GM18507 (cell line): ENCODE results near the gene ERG.

Source experiments
- DNase-seq: peaks from one replicate; pipeline ENCODE4 v3.0.0; 2011; ENCODE audit warnings: low read depth; ENCODE audit not compliant: insufficient read length; ENCODE audit errors: extremely low spot score
- FAIRE-seq: peaks from 2 replicates; lab custom pipeline; 2011; peaks lifted over from hg19 to GRCh38; lab: Jason Lieb, UNC

Gene ERG

DNA sequence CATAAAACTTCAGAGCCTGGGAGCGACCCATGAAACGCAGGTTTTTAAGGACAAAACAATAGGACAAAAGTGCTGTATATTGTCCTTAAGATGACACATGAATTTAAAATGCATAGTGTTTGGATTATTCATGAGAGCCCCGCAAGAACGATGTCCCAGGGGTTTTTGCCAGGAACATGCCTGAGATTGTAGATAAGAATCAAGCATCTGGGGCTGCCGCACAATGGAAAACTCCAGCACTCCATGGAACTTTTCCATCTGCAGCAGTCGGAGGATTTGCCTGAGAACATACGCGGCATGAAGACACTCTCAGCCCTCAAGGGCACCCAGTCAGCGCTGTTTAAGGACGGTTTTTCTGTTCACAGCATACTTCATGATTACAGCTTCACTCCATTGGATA lies 5.3 kb upstream of the ERG start:
- DNase-seq = no peak
- FAIRE-seq = no peak

DNA sequence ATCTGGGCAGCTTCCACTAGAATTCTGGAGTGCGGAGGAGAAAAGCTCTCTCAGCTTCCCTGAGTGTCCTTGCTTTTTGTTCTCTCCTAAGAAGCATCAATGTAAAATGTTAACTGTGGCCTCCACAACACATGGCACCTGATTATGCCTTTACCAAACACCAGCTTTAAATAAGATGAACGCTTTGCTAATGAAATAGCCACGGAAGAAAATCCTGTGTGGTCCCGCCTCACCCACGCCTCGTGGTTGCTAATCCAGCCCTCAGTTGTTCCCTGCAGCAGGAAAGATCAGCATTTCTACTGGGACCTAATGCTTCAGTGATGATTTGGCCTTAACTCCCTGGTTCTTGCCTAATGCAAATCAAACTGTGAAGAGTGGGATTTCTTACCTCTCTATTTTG lies 1.8 kb upstream of the ERG start:
- no peak for FAIRE-seq
- DNase-seq = no peak

DNA sequence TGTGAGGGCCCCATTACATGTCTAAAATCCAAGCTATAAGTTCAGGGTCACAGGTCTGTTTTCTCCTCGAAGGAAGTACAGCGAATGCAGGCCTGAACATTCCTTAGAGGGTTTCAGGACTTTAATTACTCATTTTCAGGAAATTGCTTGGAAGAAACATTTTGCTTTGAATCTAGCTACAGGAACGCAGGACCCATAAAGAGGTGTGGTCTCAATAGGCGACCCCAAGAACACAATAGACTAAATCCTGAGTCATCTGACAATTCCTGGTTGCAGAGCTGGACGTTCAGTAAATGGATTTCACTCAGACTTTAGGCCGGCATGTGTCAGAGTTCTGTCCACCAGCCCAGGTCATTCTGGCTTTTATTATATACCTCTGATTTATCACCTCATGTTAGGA lies 1.0 kb upstream of the ERG start:
- no peak for DNase-seq
- no peak for FAIRE-seq

DNA sequence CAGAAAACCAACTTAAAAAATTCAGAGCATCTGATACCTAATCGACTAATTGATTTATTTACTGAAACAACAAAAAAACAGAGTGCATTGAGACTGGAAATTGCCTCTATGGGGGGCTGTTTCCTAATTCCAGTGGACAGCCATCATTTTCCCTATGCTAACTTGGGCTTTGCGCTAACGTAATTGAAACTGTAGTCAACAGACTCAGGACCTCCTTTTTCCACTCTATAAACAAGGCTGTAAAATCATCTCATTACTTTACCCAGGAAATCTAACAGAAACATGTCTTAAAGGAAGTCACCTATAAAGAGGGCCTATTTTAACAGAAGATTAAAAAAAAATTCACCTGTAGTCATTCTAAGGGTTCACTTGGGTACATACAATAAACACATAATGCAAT lies 2.1 kb downstream of the ERG start:
- FAIRE-seq (no peak), DNase-seq (no peak)

DNA sequence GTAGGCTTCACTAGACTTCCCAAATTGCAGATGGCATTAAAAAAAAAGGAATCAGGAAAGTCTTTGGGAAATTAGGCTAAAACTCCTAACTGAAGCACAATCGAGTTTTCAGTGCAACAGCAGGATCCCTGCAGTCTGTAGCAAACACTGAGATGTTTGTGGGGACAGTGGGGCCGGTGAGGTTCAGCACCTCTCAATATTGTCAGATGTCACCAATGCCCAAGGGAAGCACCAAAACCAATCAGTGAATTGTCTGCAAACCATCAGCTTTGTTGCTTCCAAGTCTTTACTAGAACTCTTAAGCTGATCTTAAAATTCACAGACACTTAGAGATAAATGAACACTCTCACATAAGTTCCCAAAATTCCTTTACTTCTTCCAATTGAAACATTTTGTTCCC lies 2.6 kb downstream of the ERG start:
- FAIRE-seq (no peak), DNase-seq (no peak)

DNA sequence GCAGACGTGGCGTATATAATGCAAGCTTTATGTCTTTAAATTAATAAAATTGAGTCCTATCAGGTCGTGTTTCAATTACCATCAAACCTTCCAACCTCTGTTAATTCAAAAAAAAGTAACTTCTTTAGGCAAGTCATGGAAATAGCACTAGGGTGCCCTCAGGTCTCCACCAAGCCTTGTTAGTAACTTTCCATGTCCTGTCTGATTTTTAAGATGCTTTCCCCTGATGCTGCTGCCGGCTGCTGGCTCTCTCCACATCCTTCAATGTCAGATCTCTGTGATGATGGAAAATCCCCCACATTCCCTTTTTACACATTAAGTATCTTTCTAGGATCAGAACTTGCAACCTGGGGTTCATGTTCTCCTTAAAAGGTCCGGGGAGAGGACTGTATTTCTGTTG lies 3.0 kb downstream of the ERG start:
- no peak for FAIRE-seq

DNA sequence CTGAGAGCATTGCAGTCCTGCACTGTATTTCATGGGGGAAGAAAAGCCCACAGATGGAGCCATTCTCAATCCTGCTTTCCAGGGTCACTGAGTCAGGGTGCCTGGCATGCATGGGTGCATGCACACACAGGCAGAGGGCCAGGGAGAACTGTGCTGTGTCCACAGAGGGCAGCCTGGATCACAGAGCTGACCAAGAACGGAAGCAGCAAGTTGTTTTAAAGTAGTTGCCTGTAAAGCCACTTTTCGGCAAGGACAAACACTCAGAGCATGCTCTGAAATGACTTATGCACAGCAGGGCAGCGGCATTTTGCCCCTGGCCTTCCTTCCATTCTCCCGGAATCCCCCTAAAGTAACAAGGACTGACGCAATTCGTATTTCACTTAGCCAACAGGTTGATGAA lies 3.6 kb downstream of the ERG start:
- DNase-seq (no peak), FAIRE-seq (no peak)

More for the DNA sequence above, 3.0 kb downstream of the ERG start:
- no peak for DNase-seq

DNA sequence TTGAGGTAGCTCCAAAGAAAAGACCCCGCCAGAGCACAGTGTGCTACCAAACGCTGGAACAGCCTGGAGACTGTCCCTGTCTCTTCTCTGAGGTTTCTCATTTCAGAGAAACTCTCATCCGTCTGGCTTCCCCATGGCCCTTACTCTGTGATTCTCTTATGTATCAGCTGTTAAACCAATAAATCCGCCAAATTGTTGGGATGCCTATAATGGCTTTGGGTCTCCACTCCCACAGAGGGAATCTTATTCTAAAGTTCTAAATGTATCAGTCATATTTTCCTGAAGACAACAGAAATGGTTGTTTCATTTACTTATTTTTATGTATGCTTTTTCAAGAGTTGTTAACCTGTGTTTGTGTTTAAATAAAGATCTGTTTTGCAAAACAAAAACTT lies 4.0 kb downstream of the ERG start:
- FAIRE-seq = no peak
- DNase-seq = no peak

DNA sequence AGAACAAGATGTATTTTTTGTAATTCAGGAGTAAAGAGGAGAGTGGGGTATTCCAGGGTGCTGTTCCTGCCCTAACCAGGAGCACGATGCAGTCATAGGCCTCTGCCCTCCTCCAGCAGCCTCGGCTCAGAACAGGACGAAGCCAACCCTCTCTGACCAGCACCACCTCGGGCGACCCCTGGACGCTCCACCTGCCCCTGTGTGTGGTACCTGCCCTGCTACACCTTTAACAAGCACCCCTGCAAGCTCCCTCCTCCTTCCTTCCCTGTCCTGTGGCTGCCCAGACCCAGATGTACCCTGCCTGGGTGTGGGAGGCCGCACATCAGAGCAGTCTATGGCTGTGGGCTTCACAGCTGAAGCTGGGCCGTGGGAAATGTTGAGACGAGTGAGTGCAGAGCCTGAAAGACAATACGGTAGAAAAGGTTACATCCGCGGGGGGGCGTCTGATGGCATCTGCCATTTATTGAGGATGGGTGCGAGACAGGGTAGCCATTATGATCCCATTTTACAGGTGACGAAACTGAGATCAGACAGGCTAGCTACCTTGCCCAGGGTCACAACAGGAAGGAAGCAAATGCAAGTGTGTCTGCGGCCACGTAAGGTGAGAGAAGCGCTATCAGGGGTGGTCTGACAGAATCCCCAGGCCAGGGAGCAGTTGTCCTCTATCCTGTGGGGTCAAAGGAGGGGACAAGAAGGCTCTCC lies 4.6 kb downstream of the ERG start:
- no peak for DNase-seq
- no peak for FAIRE-seq

DNA sequence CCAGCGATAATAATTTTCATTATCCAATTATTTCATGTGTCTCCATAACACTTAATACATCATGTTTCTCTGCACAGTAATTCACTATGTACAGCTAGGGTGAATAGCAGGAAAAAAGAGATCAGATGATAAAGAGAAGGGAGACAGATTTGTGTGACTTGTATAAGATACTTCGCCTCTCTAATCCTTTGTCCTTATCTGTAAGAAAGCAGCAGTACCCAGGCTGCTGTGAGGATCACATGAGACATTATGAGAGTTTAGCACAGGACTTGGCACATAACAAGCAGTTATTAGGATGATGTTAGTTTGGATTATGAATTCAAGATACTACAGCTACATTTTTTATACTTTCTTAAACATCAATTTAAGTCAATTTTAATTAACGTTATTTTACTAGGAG lies 6.3 kb downstream of the ERG start:
- DNase-seq (no peak), FAIRE-seq (no peak)

DNA sequence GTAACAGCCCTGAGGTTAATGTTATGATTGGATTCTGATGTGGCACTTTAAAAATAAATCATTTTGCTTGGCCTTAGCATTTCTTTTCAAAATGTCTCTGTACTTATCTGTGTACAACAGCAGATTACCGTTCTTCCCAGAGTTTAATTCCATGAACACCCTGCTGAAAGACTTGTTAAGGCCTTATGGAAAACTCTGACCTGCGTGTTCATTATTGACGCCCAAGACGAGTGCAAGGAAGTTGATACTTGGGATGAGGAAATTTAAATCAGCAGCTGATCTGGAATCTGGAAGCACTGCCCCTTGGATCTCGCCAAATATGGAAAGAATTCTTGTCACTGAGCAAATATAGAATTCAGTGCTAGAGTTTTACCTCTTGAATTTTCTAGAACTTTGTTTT lies 6.7 kb downstream of the ERG start:
- DNase-seq (no peak), FAIRE-seq (no peak)

DNA sequence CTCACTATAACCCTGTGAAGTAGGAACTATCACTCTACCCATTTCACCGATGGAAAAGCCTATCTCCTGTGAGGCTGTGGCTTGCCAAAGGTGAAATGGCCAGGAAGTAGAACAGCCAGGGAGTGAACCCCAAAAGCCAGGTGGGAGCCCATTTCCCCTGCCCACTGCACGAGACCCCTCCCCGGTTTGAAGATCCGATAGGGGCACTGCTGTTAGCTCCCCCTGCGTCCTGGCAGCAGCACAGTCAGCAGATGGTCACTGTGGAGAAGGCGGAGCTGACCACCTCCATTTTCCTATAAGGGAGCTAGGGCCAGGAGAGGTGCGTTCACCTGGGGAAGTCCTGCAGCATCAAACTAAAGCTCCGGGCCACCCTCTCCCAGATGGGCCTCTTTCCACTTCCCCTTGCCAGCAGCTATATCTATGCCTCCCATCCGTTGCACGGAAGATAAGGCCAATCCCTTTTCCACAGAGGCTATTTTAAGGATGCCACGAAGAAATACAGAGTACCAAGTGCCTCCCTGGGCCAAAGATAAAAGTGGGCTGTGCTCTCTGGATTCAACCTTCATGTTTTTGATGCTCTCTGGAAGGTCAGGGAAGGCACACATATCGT lies 7.8 kb downstream of the ERG start:
- no peak for FAIRE-seq
- DNase-seq = no peak

DNA sequence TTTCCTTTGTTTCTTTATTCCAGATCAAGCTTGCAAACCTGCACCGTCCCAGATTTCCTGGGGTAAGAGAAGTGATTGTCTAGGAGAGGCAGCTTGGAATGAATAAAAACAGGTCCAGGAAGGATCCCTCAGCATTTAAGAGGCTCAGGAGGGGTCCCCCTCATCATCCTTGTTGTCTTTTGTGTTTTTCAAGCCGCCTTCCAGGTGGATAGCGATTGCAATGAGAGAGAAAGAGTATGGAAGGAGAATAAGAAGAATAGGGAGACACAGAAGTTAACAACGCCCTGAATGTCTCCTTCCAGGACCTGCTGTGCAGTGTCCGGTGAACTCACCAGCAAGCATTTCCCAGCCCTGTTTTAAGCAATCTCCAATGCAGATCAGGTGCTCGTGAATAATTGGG lies 8.5 kb downstream of the ERG start:
- FAIRE-seq (no peak), DNase-seq (no peak)

DNA sequence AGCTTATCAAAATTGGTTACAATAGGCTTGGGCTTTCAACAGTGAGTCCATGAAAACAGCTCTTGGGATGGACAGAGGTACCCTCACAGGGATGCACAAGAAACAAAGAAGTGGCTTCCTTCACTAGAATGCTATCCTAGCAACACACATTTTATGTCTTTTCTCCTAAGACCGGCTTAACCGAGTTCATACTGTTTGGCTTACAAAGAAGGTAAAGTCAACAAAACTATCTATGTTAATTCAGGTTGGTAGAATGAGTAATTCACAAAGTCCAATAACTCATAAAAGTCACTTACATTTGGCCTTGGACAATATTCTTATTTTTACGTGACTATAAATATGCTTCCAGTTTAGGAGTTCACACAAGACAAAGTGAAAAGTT lies 9.0 kb downstream of the ERG start:
- no peak for FAIRE-seq
- no peak for DNase-seq

DNA sequence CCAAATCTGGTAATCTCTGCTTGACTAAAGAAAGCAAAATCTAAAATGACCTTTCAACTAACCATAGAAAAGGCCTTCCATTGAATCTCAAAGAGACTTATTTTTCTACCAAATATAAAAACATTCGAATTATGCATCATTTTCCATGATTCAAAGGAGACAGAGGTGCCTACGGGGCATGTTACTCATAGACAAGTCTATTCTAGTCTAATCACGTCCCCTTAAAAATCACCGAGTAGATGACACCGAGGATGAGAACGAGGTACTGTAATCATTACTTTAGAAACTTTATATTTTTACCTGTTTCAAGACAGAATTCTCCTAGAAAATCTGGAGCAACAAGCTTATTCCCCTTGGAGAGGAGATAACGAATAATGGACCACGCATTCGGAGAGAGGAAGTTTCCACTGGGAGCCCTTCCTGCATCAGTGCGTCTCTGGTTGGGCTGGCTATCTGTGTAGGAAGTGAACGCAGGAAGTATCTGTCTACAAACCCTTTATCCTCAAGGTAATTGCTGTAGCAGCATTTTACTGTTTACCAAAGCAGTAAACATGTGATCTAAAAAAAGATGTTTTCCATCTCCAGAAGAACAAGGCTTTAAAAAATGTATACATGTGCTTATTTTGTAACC lies 9.5 kb downstream of the ERG start:
- no peak for DNase-seq
- FAIRE-seq = no peak

DNA sequence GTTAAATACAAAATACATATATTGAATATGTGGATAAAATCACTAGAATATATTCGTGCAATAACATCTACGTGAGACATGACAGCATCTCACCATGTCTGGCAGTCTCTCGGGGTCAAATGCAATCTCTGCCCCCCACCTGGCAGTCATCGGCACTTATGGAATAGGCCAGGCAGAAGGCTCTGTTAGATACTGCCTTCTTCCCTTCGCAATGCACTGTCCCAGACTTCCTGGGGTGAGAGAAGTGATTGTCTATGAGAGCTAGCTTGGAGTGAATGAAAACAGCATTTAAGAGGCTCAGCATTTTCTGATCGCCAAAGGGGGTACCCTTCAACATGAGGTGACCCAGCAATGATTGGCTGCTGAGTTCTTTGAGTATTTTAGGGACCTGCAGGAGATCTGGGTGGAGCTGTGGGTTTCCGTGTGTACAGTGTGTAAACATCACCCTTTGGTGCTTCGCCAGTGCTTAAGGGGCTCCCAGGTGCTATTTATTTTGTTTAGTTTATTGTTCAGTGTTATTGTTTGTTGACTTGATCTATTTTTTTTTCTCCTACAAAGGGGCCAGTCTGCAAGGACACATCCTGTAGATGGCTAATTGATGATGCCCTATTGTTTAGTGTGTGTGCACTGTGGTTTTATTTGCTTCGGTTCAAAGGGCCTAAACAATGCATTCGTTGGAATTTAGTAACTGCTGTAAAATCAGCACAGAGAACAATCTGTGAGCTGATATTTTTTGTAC lies 10.2 kb downstream of the ERG start:
- DNase-seq = no peak
- no peak for FAIRE-seq

DNA sequence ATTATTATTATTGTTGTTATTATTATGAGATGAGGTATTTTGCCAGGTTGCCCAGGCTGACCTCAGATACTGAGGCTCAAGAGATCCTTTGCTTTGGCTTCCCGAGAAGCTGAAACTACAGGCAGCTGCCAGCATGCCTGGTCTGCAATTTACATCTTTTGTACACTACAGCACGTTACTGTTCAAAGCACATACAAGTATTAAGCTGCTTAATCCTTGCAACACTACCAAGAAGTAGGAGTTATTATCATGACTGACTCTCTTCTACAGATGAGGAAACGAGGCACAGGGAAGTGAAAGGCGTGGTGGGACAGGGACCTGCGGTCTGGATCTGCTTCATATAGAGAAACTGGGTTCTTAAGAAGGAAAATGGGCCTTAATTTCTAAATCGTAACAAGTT lies 11.6 kb downstream of the ERG start:
- FAIRE-seq (no peak), DNase-seq (no peak)

DNA sequence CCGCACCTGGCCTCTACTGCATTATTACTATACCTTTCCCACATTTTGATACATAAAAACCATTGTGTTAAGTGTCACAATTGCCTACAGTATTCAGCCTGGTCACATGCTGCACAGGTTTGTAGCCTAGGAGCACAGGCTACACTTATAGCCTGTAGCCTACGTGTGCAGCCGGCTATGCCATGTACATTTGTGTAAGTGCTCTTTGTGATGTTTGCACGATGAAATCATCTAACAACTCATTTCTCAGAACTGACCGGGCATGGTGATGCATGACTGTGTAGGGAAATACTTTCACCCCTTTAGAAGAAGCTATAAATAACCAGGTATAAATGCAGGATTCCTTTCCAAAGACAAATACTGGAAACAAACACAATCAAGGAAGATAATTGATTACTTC lies 12.1 kb downstream of the ERG start:
- DNase-seq (no peak), FAIRE-seq (no peak)

DNA sequence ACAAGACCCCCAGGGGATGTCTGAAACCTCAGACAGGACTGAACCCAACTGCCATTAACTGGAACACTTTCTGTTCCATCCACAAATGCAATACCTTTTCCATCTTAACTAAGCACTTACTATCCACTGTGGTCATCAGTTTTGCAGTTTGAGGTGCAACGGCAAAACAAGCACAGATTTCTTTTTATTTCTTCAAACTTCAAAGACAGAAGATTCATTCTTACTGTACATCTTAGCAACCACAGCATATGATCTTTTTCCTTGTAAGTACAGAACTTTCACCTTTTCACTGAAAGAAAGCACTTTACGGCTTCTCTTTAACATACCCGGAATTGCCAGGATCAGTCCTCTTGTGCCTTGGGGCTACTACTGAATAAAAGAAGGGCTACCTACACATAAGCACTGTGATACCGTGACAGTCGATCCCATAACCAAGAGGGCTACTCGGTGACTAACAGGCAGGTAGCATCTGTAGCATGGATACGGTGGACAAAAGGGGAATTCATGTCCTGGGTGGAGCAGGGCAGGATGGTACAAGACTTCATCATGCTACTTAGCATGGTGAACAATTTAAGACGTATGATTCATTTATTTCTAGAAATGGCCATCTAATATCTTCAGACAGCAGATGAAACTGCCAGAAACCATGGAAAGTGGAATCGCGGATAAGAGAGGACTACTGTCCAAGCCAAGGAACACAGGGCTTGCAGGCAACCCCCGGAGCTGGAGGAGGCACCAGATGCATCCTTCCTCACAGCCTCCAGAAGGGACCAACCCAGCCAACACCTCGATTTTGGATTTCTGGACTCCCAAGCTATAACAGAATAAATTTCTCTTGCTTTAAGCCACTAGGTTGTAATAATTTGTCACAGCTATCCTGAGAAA lies 18.4 kb downstream of the ERG start:
- no peak for FAIRE-seq
- no peak for DNase-seq

DNA sequence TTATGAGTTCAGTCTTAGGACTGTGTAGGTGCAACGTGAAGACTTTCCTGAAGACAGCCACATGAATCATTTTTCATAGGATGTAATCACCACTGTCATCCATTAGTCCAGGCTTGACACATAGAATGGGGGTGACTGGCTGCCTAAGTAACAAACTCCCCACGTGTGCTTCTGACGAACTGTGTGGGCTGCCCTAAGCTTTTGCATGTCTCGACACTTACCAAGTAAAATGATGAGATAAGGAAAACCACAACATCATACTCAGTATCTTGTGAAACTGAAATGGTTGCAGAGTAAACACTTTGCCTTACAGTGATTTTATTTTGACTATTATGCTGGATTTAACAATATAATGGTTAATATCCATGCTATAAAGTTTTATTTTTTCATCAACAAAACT lies 19.5 kb downstream of the ERG start:
- FAIRE-seq (no peak), DNase-seq (no peak)
